Activated CD8-positive, alpha-beta memory T cell treated with anti-CD3 and anti-CD28 coated beads for 24 hours (primary cell): ENCODE measurements around the gene GALNT1.
A peak's percentile ranks its signal among the peaks of the same experiment; 100 is the strongest.
"Not testable (repeated sequence)": the region's sequence is repeated elsewhere in the genome, so short reads cannot be mapped to it uniquely, and the experiment has no call there.

ENCODE experiments used
- DNase-seq: peaks from one replicate; pipeline ENCODE4 v3.0.0-alpha.2; 2020

The GALNT1 gene

GRCh38 chr18:35581546-35581897, at the start of gene GALNT1:
Gene GALNT1 (plus strand): TSS chr18:35581740. CDS start chr18:35654663, 72,923 bp downstream.
- no peak for DNase-seq

DNA sequence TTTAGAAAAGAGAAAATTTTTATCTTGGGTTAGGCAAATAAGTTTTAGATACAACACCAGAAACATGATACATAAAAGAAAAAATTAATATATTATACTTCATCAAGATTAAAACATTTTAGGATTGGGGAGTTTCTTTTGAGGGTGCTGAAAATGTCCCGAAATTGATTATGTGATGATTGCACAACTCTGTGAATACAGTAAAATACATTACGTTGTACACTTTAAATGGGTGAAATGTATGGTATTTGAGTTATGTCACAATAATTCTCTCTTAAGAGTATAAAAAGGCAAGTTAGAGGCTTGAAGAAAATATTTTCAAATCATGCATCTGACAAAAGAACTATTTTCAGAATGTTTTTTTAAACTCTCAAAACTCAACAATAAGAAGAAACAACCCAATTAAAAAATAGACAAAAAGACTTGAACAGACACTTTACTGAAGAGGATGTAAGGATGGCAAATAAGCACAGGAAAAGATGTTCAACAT, 47.6 kb upstream of the GALNT1 start:
- DNase-seq, result no peak

GRCh38 chr18:35535297-35535696, 46.2 kb upstream of the GALNT1 start:
- DNase-seq, result no peak

DNA sequence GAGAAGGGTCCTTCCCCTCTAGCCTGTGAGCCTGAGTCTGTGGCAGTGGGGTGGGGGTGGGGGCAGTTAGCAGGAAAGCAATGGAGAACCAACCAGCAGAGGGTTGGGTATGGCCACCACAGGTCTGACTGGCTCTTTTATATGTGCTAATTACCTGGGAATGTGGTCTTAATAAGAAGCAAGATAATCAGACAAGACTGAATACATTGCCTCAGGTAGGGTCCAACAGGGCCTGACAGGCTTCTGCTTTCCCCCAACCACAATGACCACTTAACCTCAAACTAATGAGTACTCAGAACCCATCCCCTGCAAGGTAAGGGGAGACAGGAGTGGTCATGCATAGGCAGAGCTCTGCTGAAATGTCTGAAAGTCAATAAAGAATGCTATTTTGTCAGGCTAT, 39.2 kb upstream of the GALNT1 start:
- DNase-seq, result no peak

DNA sequence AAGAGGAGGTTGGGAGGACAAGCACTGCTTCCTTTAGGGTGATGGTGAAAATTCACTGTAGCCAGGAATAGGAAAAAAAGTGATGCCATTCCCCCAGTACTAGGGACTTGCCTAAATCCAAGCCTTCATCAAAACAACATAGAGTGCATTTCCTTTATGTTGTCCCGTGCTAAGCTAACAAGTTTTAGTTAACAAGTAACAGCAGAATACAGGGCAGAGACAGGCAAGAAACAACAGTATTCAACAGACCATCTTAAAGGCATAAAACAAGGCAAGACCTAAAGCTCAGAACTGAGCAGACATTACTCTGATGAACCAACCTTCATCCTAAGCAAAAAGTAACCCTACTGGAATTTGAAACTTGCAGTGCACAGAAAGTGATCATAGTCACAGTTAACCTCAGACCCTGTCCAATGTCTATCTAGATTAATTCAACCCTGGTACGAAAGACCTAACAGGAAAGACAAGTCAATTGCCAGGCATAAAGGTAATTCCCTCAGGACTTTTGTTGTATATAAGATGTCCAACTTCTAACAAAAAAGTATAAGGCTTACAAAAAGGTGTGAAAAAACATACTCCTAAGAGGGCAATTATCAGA, 34.4 kb upstream of the GALNT1 start:
- no peak for DNase-seq

- DNase-seq, result no peak
Measured at GRCh38 chr18:35549564-35549963, 32.0 kb upstream of the GALNT1 start.

DNA sequence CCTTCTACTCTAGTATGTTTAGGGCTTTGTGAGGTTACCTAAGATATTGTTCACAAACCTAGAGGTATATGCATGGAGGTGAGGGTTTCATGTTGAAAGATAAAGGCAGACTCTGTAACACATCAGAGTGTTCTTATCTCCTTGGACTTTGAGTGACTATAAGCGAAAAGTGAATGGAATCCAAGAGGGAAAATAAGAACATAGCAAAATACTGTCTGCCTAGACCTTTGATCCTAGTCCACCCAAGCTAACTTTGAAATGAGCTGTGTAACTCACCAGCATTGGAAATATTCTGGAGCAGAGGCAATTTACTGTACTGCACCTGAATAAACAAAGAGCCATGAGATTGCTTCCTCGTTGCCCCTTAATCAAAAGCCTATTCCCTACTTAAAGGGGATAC, 28.2 kb upstream of the GALNT1 start:
- DNase-seq, result no peak

DNA sequence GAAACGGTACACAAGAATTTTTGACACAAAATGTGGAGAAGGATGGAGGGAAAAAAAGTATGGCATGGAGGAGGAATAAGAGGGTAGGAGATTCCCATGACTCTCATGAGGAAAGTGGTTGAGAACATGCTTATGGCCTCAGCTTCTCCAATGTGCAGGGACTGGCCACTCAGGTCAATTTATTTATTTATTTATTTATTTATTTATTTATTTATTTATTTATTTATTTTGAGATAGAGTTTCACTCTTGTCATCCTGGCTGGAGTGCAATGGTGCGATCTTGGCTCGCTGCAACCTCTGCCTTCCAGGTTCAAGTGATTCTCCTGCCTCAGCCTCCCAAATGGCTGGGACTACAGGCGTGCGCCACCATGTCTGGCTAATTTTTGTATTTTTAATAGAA, 26.0 kb upstream of the GALNT1 start:
- DNase-seq, result not testable (repeated sequence)

DNA sequence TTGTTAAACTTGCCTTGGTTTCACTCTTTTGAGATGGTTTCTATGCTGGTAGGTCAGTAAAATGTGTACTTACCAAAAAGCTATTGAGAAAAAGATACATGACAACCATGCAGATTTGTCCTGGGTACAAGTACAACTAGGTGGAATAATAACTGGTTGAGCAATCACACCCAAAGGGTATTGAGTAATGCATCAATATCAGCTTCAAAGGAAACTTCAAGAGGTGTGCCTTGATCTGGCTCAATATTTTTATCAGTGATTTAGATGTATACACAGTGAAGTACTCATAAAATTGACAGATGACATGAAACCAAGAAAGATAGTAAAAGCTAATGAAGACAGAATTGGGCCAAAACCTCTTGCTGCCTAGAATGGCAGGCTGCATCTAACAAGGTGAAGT, 21.7 kb upstream of the GALNT1 start:
- no peak for DNase-seq

DNA sequence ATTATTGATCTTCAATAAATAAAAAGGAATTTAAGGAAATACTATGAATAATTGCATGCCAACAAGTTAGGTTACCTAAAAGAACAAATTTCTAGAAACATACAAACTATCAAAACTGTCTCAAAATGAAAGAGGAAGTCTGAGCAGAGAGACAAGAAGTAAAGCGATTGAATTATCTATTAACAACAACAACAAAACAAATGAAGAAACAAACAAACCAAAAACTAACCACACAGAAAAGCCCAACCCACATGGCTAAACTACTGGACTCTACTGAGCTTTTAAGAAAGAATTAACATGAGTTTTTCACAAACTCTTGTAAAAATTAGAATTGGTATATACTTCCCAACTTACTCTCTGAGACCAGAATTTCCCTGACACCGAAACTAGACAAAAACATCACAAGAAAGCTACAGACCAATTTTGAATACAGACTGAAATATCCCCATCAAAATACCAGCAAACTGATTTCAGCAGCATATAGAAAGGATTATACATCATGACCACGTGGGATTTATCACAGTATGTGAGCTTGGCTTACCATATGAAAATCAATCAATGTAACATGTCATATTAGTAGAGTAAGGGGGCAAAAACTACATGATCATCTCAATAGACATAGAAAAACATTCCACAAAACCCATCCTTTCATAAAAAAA, 16.6 kb upstream of the GALNT1 start:
- no peak for DNase-seq

GRCh38 chr18:35566019-35566418, 15.5 kb upstream of the GALNT1 start:
- no peak for DNase-seq

GRCh38 chr18:35570182-35570581, 11.4 kb upstream of the GALNT1 start:
- DNase-seq, result no peak

GRCh38 chr18:35571138-35571537, 10.4 kb upstream of the GALNT1 start:
- DNase-seq, result no peak

GRCh38 chr18:35572644-35573043, 8.9 kb upstream of the GALNT1 start:
- DNase-seq, result no peak

DNA sequence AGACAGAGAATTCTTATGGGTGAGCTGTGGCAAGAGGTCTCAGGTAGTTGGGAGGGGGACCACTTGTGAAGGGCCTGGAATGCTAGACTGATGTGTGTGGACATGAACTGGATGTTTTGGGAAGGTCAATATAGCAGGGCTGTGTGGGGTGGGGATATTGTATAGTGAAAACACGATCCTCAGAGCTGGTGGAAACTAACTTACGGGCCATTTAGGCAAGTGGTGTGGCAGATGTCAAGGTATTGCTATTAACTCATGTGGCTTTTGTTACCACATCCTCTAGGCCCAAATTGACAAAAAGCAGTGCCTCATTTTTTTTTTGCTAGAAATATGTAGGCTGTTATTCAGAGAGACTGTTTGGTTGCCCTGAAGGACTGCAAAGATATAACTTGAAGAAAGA, 8.0 kb upstream of the GALNT1 start:
- DNase-seq, result no peak

- not testable (repeated sequence) for DNase-seq
Measured at GRCh38 chr18:35576240-35576845, 5.2 kb upstream of the GALNT1 start.

DNA sequence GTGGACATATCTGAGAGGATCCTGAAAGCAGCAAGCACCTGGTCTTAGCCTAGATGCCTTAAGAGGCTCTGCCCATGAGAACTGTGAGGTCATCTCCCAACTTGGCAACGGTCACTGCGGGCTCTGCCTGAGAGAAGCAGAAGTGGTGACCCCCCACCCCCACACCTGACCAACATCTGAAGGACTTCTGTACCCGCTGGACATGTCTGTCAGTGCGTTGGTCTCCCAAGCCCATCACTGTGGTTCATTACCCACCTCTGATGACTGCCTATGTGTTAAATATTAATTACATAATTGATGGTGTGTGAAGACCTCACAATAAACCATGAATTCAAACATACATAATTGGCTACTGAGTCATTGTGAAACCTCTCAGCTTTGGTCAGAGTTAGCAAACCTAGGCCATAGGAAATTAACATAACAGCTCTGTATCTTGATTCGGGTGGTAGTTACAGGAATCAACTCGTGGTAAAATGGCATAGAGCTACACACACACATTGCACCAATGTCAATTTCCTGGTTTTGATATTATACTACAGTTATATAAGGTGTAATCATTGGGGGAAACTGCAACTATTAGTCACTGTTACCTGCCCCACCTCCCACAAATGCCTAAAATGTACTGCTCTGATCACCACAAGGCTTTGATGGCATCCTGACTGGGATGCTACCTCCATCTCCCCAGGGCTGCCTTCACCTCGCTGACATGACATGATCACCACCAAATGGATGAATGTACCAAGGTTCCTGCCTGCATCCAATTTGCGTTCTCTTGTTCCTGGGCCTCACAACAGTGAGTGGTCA, 4.3 kb upstream of the GALNT1 start:
- DNase-seq, result peak; percentile 64

GRCh38 chr18:35578481-35578880, 3.1 kb upstream of the GALNT1 start:
- no peak for DNase-seq

DNA sequence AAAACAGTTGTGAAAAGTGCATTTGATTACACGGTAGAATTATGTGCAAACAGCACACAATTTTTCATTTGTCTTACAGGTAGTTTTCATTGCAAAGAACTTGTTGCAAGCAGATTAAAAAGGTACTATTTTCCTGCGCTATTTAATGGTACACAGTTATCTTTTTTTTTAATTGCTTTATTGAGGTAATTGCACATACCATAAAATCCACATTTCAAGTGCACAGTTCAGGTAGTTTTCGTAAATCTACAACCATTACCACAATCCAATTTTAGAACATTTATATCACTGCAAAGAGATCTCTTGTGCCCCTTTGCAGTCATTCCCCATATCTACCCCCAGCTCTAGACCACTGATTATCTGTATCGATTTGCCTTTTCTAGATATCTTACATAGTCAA, 2.6 kb upstream of the GALNT1 start:
- DNase-seq, result no peak

DNA sequence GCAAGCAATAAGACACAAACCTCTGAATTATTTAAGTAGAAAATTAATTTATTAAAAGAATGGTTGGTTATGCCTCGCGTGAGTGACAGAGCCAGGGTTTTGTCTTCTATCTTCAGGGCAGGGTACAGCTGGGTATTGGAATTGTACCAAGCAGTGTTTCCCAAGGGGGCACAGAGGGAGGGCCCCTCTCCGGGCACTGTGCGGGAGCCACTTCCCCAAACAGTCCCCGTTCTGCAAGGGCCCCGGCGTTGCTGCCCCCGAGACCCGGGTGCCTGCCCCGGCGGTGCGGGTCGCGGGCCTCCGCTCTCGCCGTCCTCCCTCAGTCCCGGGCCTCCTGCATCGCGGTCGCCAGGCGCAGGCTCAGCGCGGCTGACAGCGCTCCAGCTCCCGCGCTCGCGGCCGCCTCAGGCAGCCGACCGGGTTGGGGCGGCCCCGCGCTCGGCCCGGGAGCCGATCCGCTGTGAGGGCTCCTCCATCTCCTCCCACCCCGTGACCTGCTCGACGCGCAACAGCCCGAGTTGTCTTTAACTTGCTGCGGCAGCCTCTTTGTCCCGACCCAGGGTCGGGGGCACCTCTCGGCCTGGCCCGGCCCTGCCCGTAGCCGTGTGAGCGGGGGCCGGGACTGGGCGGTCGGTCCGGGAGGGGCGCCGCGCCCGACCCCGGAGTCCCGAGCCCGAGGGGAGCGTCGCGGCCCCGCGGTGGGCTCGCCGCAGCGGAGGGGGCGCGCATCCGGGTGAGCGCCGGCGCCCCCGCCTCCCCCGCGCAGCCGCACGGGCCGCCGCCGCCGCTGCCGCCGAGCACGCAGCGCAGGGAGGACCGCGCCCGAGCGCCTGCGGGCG, 620 bp upstream of the GALNT1 start:
- DNase-seq, result peak; percentile 83

DNA sequence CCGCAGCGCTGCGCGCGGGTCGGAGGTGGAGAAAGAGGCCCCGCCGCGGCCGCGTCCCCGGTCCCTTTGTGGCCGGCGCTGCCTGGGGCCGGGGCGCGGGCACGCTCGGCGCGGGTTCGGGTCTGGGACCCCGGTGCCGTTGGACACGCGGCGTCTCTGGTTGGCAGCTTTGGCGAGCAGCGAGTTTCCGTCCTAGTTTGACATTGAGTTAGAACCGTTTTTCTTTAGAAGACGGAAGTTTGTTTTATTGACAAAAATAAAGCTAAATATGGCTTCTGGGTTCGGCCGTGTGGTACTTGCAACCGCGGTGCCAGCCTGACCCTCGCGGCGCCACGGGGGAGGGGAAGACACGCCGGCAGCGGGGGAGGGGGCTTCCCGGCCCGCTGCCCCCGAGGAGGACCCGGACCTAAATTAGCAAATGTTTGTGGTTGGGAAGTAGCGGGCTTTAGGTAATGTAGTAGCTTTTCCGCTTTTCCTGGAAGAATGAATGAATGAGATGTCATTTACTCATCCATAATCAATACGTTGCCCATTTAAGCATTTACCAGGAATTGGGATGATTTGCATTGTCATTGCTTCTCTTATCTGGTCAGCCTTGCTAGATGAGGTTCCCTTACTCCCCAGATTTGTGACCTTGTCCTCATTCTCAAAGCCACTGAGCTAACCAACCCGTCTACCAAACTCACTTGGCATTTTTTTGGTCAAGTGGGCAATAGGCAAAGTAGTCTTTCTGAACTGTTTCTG, 530 bp downstream of the GALNT1 start:
- DNase-seq, result peak; percentile 66
